GM12878 (cell line): ENCODE measurements around the gene GNAT3. TPM values are rescaled to one million over a fixed set of nuclear protein-coding genes. Genes with fewer than 3 reads are reported as not detected.

ENCODE experiments used
- ATAC-seq: fragments of 200-7000 bp; cut with Tn5 transposase; 3 replicates; pipeline ENCODE4 v1.9.1; 2020; ENCODE audit warnings: mild to moderate bottlenecking, moderate library complexity
- BruUV-seq: library from RNA; stranded (reverse); fragments of 400-500 nt; replicated peaks from 2 replicates; lab custom pipeline; 2021; lab: Mats Ljungman, UMichigan
- CTCF ChIA-PET: fragments of 300-600 bp; sonication (Branson Sonifier 250); formaldehyde crosslinking; extraction: SDS; loops from one replicate; lab custom pipeline; 2021; ENCODE audit warnings: inconsistent platforms; lab: Yijun Ruan, JAX
- POLR2A ChIA-PET: fragments of 350-600 bp; formaldehyde crosslinking; extraction: SDS; loops from one replicate; lab custom pipeline; 2021; ENCODE audit warnings: inconsistent platforms; lab: Charles Lee
- RAD21 ChIA-PET: fragments of 300-600 bp; sonication (Branson Sonifier 250); formaldehyde crosslinking; loops from one replicate; lab custom pipeline; 2023; ENCODE audit warnings: antibody characterized with exemption; ENCODE audit not compliant: unreplicated experiment; lab: Charles Lee
- SMC1A ChIA-PET: fragments of 300-600 bp; sonication (Branson Sonifier 250); formaldehyde crosslinking; loops from one replicate; lab custom pipeline; 2023; ENCODE audit not compliant: unreplicated experiment, uncharacterized antibody; lab: Charles Lee
- DNase-seq: peaks from one replicate; pipeline ENCODE4 v3.0.0-alpha.2; 2011; ENCODE audit warnings: low read depth, low spot score
- FAIRE-seq: peaks from 3 replicates; lab custom pipeline; 2011; peaks lifted over from hg19 to GRCh38; lab: Jason Lieb, UNC
- H2AFZ ChIP-seq: 2 replicates; pipeline ENCODE4 v1.6.0; 2011; ENCODE audit warnings: low read depth, low read length, control low read depth; ENCODE audit not compliant: control insufficient read depth
- H3K27ac ChIP-seq: 2 replicates; pipeline ENCODE4 v1.5.1; 2011; ENCODE audit warnings: control low read depth; ENCODE audit not compliant: control insufficient read depth, insufficient read depth
- H3K27me3 ChIP-seq, 2 experiments: replicated peaks in 1 of 2; 2 replicates each; pipeline versions ENCODE4 v1.6.0 to v1.6.1; 2011; ENCODE audit warnings: low read length in 1 of 2; ENCODE audit not compliant: control insufficient read depth in 2 of 2, insufficient read depth in 2 of 2
- H3K36me3 ChIP-seq, 2 experiments: 2 replicates each; pipeline ENCODE4 v1.5.1; 2011; ENCODE audit warnings: low read length in 1 of 2; ENCODE audit not compliant: control insufficient read depth in 2 of 2, insufficient read depth in 2 of 2
- H3K4me1 ChIP-seq: 2 replicates; pipeline ENCODE4 v1.6.1; 2011; ENCODE audit warnings: mild to moderate bottlenecking, low read length, moderate library complexity, mixed read lengths; ENCODE audit not compliant: control insufficient read depth, insufficient read depth
- H3K4me2 ChIP-seq: 2 replicates; pipeline ENCODE4 v1.6.0; 2011; ENCODE audit warnings: control low read depth; ENCODE audit not compliant: control insufficient read depth, insufficient read depth
- H3K4me3 ChIP-seq: fragments of 200-600 bp; sonication (generic); 2 replicates; pipeline ENCODE4 v1.5.1; 2016
- H3K79me2 ChIP-seq: 2 replicates; pipeline ENCODE4 v1.6.0; 2011; ENCODE audit warnings: low read length; ENCODE audit not compliant: control insufficient read depth, insufficient read depth
- H3K9ac ChIP-seq: 2 replicates; pipeline ENCODE4 v1.8.0; 2011; ENCODE audit warnings: low read length, control low read depth, mixed read lengths; ENCODE audit not compliant: control insufficient read depth, insufficient read depth
- H3K9me3 ChIP-seq: replicated peaks from 3 replicates; pipeline ENCODE4 v1.5.1; 2011; ENCODE audit warnings: mild to moderate bottlenecking, low read length; ENCODE audit not compliant: control insufficient read depth, insufficient read depth
- H4K20me1 ChIP-seq: 2 replicates; pipeline ENCODE4 v1.6.0; 2011; ENCODE audit not compliant: control insufficient read depth, insufficient read depth
- CBX5 ChIP-seq: sonication (generic); IDR thresholded peaks from 2 replicates; pipeline ENCODE4 v1.6.1; 2016; ENCODE audit warnings: low read depth, moderate library complexity, mild to moderate bottlenecking, inconsistent platforms
- CEBPB ChIP-seq, 2 experiments: fragments of 150-350 bp in 1 of 2; IDR thresholded peaks; 2 replicates each; pipeline ENCODE4 v1.6.1; 2012 to 2014; ENCODE audit warnings: low read depth in 2 of 2, low read length in 2 of 2, borderline replicate concordance in 1 of 2, inconsistent platforms in 1 of 2
- KAT2A ChIP-seq: conservative IDR thresholded peaks from 2 replicates; pipeline ENCODE4 v1.6.1; 2011; ENCODE audit warnings: low read depth, low read length; ENCODE audit not compliant: control insufficient read depth
- KDM1A ChIP-seq: fragments of 200-600 bp; sonication (generic); IDR thresholded peaks from 2 replicates; pipeline ENCODE4 v1.6.1; 2016; ENCODE audit warnings: borderline replicate concordance
- TARDBP ChIP-seq: IDR thresholded peaks from 2 replicates; pipeline ENCODE4 v1.6.1; 2016; ENCODE audit warnings: borderline replicate concordance
- ZNF207 ChIP-seq: fragments of 450-650 bp; IDR thresholded peaks from 2 replicates; pipeline ENCODE4 v1.6.1; 2014; ENCODE audit warnings: antibody characterized with exemption, mild to moderate bottlenecking, borderline replicate concordance
- WGBS: methylation state at CpG from one replicate; pipeline ENCODE4 v1.1.6; 2016; ENCODE audit warnings: low lambda C conversion rate; ENCODE audit not compliant: insufficient replicate concordance, insufficient coverage; ENCODE audit errors: missing lambda C conversion rate; 5-methylcytosine and 5-hydroxymethylcytosine counted together
- in situ Hi-C: fragments of 300-500 bp; cut with MboI; formaldehyde crosslinking; loops from 9 replicates; pipeline ENCODE4 v1.14.3; 2018; ENCODE audit warnings: mixed read lengths
- intact Hi-C: fragments of 100-400 bp; cut with micrococcal nuclease; formaldehyde crosslinking; loops from one replicate; pipeline ENCODE4 v1.14.2; 2022; ENCODE audit not compliant: unreplicated experiment
- polyA plus RNA-seq, 11 experiments: library from polyadenylated mRNA; depleted of rRNA in 4 of 11; unstranded in 6 of 11; stranded (reverse) in 5 of 11; fragments of >200 nt; fragmentation: Nextera tagmentation in 4 of 11; fragmentation: Illumina TruSeq in 1 of 11; extraction: Ambion mirVana in 4 of 11; extraction: Trizol in 1 of 11; gene quantifications; 1 replicate in 1 of 11; 2 replicates in 10 of 11; pipeline versions ENCODE4 v1.2.1 to v1.2.3, GENCODE V29; 2011 to 2016; ENCODE audit warnings: inconsistent platforms in 2 of 11, missing spikeins in 2 of 11, low read depth in 1 of 11
- total RNA-seq, 4 experiments: library from RNA; depleted of rRNA in 3 of 4; stranded (reverse); fragments of >200 nt in 3 of 4; fragmentation: Illumina TruSeq in 1 of 4; extraction: Trizol in 1 of 4; gene quantifications; 2 replicates each; pipeline versions ENCODE4 v1.2.1 to v1.2.3, GENCODE V29; 2013 to 2021
- TF ChIP-seq, protein P1 (sequence below): fragments of 450-650 bp; formaldehyde crosslinking; IDR thresholded peaks from 2 replicates; pipeline ENCODE4 v1.4.0; 2022; ENCODE audit warnings: mild to moderate bottlenecking, moderate library complexity
- TF ChIP-seq, protein P2 (sequence below): IDR thresholded peaks from 2 replicates; pipeline ENCODE4 v1.6.1; 2011; ENCODE audit warnings: low read depth, mild to moderate bottlenecking, low read length, moderate library complexity, borderline replicate concordance; ENCODE audit errors: extremely low read depth

Gene GNAT3
- total and polyA plus RNA-seq, 10 of the 15 experiments (the other 5 are each of a cell fraction or from before 2014, with no cell fraction given) = 1.7 to 8.3 (median 5.8) TPM; not detected in 1

DNA sequence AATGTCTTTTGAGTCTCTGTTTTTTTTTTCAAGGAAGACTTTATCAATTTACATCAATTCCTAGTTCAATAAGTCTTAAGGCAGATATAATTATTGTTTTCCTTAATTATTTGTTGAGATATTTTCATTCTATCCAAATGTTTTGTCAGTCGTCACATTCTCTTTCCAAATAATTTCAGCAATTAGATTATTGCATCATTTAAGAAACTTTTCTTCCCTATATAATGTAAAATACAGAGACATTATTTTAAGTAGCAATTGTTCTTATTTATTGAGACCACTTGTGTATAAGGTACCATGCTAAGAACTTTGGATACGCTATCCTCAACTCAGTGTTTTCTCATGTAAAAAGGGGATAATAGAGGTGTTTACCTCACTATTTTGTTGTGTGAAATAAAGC is 38.1 kb upstream of the GNAT3 start:
- CTCF ChIA-PET = no interaction called here

More for the DNA sequence above, 38.1 kb upstream of the GNAT3 start:
- Histone ChIP-seq H3K36me3 (no peaks in the 10 kb centered on the region), H4K20me1 (no peaks in the 10 kb centered on the region), H3K9me3 (no peaks in the 10 kb centered on the region), H3K27ac (no peak overlapping the region), H3K9ac (no peak overlapping the region), H3K4me3 (no peak overlapping the region), H2AFZ (no peak overlapping the region), H3K79me2 (no peaks in the 10 kb centered on the region), H3K4me1 (no peaks in the 10 kb centered on the region), H3K4me2 (no peak overlapping the region), H3K27me3 (no peaks in the 10 kb centered on the region)
- ATAC-seq (no peak), DNase-seq (no peak), FAIRE-seq (no peak)
- ChIA-PET POLR2A (no interaction called here), RAD21 (no interaction called here), SMC1A (no interaction called here)
- TF ChIP-seq CBX5 = no peak
- no peak for TF ChIP-seq TARDBP
- TF ChIP-seq KDM1A = no peak
- TF ChIP-seq KAT2A = no peak
- TF ChIP-seq CEBPB (IDR thresholded peaks at IDR 0.05; ENCODE audit: borderline replicate concordance in 1 of 2, low read depth in 2 of 2, low read length in 2 of 2) = no peak
- TF ChIP-seq, protein P1, sequence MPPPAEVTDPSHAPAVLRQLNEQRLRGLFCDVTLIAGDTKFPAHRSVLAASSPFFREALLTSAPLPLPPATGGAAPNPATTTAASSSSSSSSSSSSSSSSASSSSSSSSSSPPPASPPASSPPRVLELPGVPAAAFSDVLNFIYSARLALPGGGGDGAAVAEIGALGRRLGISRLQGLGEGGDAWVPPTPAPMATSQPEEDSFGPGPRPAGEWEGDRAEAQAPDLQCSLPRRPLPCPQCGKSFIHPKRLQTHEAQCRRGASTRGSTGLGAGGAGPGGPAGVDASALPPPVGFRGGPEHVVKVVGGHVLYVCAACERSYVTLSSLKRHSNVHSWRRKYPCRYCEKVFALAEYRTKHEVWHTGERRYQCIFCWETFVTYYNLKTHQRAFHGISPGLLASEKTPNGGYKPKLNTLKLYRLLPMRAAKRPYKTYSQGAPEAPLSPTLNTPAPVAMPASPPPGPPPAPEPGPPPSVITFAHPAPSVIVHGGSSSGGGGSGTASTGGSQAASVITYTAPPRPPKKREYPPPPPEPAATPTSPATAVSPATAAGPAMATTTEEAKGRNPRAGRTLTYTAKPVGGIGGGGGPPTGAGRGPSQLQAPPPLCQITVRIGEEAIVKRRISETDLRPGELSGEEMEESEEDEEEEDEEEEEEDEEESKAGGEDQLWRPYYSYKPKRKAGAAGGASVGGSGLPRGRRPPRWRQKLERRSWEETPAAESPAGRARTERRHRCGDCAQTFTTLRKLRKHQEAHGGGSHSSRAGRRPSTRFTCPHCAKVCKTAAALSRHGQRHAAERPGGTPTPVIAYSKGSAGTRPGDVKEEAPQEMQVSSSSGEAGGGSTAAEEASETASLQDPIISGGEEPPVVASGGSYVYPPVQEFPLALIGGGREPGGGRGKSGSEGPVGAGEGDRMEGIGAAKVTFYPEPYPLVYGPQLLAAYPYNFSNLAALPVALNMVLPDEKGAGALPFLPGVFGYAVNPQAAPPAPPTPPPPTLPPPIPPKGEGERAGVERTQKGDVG (CRISPR knock-in tag) = no peak
- no peak for TF ChIP-seq ZNF207
- TF ChIP-seq, protein P2, sequence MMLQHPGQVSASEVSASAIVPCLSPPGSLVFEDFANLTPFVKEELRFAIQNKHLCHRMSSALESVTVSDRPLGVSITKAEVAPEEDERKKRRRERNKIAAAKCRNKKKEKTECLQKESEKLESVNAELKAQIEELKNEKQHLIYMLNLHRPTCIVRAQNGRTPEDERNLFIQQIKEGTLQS = no peak
- intact Hi-C loops = no loop called here
- in situ Hi-C loops = no loop called here
- no TSS peak for BruUV-seq
- WGBS = 36% methylated on average over 2 of the region's 2 CpGs
